GM10847 (cell line): Measurements from ENCODE around the gene LSP1.

Experiments used
- POLR2A ChIP-seq: IDR thresholded peaks from 2 replicates; pipeline ENCODE4 v1.6.1; 2011; ENCODE audit not compliant: insufficient read length; ENCODE audit errors: extremely low read depth

The LSP1 gene

DNA sequence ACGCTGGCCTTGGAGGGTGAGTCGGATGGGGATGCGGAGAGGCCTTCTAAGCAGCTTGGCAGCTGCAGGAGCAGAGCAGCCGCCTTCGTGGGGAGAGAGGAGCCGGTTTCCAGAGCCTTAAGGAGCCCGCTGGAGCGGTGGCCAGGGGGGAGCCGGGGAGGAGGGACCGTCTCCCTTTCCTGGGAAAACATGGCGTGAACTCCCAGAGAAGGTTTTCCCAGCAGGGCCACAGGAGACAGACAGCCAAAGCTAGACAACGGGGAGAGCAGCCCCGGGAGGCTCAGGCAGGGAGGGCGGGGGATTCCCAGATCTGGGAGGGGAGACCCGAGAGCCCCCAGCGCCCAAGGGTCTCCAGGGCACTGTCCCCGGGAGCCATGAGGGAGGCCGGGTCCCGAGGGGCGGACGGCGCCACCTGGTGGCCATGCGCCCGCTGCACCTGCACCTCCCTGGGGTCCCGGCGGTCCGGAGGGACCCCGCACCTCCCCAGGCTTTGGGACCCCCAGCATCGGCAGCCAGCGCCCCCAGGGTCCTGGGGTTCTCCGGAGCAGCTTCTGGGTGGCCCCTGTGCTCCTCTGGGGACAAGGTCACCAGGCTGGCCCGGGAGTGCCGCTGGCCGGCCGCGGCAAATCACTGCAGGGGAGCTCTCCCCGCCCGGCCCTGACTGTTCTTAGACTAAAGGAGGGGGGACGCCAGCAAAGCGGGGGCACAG is 20.5 kb upstream of the LSP1 start:
- TF ChIP-seq POLR2A = no peak

DNA sequence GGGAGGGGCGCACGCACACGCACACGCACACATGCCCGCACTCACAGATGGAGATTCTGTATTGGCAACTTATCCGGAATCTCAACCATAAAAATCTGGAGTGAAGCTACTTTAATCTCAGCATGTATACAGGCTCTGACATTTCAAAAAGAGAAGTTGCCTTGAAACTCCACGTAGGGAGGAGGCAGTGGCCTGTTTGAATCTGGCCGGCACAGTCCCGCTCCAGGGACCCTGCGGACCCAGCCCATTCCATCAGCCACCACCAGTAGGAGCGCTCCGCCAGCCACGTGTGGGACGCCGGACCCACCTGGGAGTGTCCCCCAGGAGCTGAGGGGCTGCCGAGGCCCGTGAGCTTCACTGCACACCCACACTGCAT is 20.0 kb upstream of the LSP1 start:
- no peak for TF ChIP-seq POLR2A

DNA sequence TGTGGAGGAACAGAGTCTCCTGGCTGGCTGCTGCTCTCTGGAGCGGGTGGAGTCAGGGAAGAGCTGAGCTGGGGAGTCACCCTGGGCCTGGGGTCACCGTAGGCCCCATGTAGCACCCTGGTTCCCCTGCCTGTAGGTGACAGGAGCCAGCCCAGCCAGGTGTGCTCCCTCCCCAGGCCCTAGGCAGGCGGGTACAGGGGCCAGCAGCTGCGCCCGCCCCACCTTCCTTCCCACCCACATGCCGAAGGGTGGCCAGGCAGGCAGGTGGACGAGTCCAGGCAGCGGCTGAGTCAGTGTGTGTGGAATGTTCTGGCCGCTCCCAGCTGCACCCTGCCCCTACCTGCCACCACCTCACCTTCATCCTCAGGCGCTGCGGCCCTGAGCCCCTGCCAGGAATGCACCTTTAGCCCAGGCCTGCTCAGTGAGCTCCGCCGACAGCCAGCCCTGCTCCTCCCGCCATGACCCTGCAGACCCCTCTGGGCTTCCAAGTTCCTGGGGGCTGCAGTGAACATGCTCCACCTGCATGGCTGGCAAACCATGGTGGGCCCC is 18.7 kb upstream of the LSP1 start:
- TF ChIP-seq POLR2A = no peak

DNA sequence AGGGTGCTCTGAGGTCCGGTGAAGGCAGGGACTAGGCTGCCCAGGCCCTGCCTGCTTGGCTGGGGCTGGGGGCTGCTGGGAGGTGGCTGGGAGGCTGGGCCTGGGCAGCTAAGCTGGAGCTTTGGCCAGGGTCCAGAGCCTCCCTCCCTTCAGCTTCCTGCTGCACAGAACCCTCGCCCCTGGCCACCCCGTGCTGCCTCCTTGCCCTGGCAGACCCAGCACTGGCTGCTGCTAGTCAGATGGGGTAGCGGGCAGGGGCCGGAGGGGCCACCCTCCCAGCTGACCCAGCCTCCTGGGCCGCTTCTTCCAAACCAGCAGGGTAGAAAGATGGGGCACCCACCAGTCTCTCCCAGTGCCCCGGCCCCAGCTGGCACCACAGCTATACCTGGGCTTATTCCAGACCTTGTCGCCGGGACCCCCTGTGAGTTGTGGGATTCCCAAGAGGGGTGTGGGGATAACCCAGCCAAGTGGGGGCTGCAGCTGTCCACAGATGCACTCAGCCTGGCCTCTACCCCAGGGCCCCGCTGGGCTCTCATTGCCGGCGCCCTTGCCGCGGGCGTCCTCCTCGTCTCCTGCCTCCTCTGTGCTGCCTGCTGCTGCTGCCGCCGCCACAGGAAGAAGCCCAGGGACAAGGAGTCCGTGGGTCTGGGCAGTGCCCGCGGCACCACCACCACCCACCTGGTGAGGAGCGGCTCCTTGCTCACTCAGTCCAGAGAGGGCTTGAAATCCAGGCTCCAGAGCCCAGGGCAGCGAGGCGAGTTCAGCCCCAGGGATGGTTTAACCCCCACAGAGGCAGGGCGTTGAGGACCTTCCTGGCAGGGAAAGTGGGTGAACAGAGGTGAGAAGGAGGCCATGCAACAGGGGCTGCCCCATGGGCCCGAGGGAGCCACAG is 17.9 kb upstream of the LSP1 start, which contains the start of gene SYT8:
Gene SYT8, plus strand, starts transcription at position 212 of the 892 bp plus-strand sequence. Its CDS starts 116 bp downstream, at position 328.
- no peak for TF ChIP-seq POLR2A

DNA sequence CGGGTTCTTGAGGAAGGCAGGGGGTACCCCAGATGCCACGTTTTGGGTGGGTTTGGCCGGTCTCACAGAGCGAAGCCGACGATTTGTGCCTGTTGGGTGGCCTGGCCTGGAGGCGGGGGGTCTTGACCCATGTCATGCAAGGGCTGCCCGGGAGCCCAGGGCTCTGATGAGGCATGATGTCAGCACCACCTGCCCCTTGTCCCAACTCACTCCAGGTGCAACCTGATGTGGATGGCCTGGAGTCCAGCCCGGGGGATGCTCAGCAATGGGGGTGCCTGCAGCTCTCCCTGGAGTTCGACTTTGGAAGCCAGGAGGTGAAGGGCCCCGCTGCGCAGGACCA is 17.2 kb upstream of the LSP1 start:
- TF ChIP-seq POLR2A = no peak

DNA sequence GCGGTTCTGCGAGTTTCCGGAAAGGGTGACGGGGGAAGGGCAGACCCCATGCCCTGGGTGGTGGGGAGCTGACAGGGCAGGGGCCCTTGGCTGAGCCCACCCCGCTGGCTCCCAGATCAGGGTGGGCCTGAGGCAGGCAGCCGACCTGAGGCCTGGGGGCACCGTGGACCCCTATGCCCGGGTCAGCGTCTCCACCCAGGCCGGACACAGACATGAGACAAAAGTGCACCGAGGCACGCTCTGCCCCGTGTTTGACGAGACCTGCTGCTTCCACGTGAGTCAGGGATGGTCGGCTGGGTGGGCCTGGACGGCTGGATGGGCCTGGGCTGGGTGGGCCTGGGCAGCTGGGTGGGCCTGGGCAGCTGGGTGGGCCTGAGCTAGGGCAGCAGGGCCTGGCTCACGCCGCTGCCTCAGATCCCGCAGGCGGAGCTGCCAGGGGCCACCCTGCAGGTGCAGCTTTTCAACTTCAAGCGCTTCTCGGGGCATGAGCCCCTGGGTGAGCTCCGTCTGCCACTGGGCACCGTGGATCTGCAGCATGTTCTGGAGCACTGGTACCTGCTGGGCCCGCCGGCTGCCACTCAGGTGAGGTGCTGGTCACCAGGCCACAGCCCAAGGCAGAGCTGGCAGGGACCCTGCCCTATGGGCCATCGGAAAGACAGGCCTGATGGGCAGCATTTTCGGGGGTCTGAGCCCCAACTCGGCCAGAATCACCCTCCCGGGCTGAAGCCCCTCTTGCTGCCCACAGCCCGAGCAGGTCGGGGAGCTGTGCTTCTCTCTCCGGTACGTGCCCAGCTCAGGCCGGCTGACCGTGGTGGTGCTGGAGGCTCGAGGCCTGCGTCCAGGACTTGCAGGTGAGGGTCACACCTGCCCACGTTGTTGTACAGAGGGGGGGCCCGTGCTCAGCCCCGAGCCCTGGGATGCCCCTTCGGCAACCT is 16.6 kb upstream of the LSP1 start:
- TF ChIP-seq POLR2A = no peak

DNA sequence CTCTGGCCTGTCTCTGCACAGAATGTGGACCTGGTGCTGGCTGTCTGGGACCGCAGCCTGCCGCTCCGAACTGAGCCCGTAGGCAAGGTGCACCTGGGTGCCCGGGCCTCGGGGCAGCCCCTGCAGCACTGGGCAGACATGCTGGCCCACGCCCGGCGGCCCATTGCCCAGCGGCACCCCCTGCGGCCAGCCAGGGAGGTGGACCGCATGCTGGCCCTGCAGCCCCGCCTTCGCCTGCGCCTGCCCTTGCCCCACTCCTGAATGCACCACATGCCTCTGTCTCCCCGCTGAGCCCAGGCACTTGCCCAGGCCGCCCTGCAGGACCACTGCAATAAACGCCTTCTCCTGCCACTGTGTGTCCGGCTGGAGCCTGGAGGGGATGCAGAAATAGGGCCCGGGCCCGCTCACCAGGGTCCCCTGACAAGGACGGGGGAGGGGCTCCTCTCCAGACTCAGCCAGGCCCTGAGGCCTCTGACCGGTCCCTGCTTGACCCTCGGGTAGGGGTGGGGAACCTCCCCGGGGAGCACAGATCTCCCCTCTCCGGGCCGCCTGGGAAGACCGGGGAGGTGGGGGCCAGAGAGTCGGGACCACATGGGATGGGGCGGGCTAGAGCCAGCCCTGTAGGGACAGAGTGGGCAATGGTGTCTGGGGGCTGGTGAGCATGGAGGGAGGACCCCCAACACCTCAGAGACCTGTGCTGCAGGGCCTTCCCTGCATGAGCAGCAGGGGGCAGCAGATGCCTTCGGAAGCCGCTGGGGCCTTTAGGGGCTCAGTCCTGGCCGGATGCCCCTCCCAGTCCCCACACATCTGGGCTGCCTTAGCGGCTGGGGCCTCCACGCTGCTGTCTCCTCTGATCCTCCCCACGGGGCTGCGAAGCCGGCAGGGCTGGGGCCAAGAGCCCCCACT is 15.5 kb upstream of the LSP1 start:
- TF ChIP-seq POLR2A = no peak

DNA sequence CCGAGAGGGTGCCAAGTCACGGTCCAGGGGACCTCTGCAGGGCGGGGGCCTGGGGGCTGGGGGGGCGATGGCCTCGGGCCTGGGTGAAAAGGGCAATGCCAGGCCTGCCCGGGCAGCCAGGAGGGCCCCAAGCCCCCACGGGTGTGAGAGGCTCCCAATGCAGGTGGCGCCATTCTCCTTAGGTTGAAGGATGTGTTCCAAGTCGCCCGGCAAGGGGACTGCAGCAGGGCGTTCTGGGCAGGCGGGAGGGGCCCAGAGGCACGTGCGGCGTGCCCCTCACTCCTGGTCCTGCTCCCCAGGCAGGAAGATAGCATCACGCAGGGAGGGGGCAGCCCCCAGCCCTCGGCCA is 14.8 kb upstream of the LSP1 start:
- no peak for TF ChIP-seq POLR2A

DNA sequence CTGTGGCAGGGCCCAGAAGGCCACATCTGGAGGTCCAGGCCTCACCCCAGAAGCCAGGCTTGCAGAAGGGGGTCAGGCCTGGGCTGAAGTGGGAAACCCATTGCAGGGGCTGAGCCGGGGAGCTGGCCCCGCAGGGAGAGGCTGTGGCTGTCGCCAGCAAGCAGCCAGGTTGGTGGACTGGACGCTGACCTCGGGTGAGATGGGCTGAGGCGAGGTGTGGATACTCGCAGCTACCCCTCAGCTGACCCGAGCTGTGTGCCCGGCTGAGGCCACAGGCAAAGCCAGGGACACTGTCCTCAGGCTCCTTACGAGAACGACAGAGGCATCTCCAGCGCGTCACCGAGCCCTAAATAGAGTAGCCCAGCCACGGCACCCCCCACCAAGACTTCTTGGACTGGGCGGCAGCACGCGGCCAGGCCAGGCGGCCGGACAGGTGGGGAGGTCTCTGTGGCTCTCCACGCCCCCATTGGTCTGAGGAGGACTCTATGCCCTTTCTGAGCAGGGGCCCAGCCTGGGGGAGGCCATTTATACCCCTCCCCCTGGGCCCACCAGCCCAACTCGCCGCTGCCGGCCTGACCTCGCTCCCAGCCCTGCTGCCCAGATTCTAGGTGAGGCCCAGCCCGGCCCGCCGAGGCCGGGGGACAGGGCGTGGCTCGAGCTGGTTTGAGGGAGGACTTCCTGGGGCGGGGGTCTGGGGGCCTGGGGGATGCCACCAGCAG is 14.3 kb upstream of the LSP1 start, which contains the start of gene TNNI2:
Gene TNNI2, plus strand, starts transcription at position 556 of the 719 bp plus-strand sequence. CDS start 716 bp downstream, outside the sequence.
- TF ChIP-seq POLR2A = no peak

DNA sequence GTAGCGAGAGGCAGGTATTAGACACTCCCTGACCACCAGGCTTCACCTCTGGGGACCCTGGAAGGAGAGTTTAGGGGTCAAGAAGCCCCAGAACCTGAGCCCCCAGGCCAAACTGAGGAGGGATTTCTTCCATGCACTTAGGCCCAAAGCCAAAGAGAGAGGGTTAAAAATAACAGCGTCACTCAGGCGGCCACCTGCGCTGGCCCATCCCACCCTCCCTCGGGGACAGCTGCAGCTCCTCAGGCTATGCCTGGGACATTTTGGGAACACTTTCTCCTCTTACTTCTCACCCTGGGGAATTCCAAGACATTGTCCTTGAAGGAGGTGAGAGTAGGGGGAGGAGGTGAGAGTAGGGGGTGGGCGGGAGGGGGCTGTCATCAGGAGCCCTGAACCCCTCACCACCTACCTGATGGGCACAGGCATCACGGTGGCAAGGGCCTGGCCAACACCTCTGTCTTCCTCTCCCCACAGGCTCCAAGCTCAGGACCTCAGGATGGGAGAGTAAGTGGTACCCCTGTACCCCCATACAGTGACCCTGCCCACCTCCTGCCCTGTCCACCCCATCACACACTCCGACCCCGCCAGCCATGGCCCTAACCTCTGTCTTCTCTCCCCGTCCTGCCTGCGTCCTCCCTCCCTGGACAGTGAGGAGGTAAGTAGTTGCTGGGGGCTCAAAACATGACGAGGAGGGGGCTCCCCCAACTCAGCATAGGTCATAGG is 13.5 kb upstream of the LSP1 start:
- TF ChIP-seq POLR2A = no peak

DNA sequence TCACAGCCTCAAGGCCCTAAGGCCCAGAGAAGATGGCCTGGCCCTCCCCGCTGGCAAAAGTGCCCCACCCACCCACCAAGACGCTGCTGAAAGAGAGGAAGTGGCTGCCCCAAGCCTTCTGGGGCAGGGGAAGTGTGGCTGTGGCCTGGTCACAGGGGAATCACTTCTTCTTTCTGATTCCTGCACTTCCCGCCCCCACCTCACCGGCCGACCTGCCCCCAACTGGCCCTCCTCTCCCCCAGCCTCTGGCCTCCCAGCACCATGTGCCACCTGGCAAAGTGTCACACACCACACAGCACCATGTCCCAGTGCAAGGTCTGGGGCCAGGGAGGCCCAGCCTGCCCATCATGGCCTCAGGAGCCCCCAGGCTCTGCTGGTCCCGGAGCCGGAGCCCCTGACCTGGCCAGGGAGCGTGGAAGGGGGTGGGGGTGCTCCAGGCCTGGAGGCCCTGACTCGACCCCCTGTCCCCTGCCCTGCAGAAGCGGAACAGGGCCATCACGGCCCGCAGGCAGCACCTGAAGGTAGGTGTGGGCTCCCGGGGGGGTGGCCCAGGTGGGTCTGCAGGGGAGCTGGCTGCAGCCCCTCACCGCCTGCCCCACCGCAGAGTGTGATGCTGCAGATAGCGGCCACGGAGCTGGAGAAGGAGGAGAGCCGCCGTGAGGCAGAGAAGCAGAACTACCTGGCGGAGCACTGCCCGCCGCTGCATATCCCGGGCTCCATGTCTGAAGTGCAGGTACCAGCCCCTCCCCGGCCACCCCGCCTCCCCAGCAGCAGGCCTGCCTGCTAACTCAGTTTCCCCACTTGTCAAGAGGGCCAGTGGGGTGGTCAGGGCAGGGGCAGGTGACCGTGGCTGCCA is 12.7 kb upstream of the LSP1 start:
- TF ChIP-seq POLR2A = no peak
